Stimulated activated memory B cell treated with anti-CD40 and anti-IgM and Interleukin-4, amounts not matched to agents 10 μg/mL and 1 μg/mL and 100 μg/mL, for 72 hours (primary cell): ENCODE data around the gene TBCK.

Experiments used
- ATAC-seq: fragments of 150-1000 bp; cut with Tn5 transposase; 2 replicates; pipeline ENCODE4 v1.10.0; 2021
- H3K27ac Mint-ChIP-seq: one replicate; pipeline ENCODE4 v1.8.0; 2022; ENCODE audit warnings: mild to moderate bottlenecking, mixed read lengths
- H3K27me3 Mint-ChIP-seq: one replicate; pipeline ENCODE4 v1.8.0; 2022; ENCODE audit warnings: mixed read lengths
- H3K36me3 Mint-ChIP-seq: one replicate; pipeline ENCODE4 v1.8.0; 2022; ENCODE audit warnings: mixed read lengths
- H3K4me1 Mint-ChIP-seq: one replicate; pipeline ENCODE4 v1.8.0; 2022; ENCODE audit warnings: mixed read lengths
- H3K4me3 Mint-ChIP-seq: one replicate; pipeline ENCODE4 v1.8.0; 2022; ENCODE audit warnings: mild to moderate bottlenecking, moderate library complexity, mixed read lengths
- H3K9me3 Mint-ChIP-seq: one replicate; pipeline ENCODE4 v1.8.0; 2022; ENCODE audit warnings: mixed read lengths

The TBCK gene

DNA sequence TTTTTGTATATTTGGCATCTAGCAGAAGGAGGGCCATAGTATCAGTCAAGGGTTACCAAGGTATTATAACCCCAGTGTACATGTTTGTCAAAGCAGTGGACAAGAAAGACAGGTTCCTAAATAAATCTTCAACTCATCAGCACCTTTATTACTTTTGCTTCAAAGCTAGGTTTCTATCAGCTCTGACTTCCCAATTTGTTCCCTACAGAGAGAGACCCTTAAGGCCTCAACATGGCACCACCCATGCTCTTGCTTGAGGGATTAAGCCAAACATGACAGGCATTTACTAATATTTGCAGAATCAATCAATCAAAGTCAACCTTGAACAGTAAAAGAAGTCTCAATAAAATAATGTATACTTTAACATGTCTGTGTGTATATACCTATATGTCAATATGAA, 9.4 kb downstream of the TBCK start:
- Mint-ChIP-seq H3K27ac (no peak overlapping the region), H3K4me3 (no peak overlapping the region), H3K4me1 (peaks cover 27% of the 10 kb centered on the region), H3K27me3 (no peaks in the 10 kb centered on the region), H3K9me3 (no peaks in the 10 kb centered on the region), H3K36me3 (peaks cover 47% of the 10 kb centered on the region)
- no peak for ATAC-seq

DNA sequence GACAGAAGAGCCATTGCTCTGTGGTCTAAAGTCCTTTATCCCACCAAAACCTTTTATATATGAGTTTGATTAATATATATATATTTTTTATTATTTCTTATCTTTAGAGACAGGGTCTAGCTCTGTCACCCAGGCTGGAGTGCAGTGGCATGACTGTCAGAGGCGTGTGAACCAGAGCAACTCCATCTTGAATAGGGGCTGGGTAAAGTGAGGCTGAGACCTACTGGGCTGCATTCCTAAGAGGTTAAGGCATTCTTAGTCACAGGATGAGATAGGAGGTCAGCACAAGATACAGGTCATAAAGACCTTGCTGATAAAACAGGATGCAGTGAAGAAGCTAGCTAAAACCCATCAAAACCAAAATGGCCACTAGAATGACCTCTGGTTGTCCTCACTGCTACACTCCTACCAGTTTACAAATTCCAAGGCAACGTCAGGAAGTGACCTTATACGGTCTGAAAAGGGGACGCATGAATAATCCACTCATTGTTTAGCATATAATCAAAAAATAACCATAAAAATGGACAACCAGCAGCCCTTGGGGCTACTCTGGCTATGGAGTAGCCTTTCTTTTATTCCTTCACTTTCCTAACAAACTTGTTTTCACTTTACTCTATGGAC, 10.5 kb downstream of the TBCK start:
- Mint-ChIP-seq H3K9me3 (no peaks in the 10 kb centered on the region), H3K4me3 (no peak overlapping the region), H3K27ac (no peak overlapping the region), H3K36me3 (peaks cover 50% of the 10 kb centered on the region), H3K4me1 (peaks cover 25% of the 10 kb centered on the region), H3K27me3 (no peaks in the 10 kb centered on the region)
- no peak for ATAC-seq

DNA sequence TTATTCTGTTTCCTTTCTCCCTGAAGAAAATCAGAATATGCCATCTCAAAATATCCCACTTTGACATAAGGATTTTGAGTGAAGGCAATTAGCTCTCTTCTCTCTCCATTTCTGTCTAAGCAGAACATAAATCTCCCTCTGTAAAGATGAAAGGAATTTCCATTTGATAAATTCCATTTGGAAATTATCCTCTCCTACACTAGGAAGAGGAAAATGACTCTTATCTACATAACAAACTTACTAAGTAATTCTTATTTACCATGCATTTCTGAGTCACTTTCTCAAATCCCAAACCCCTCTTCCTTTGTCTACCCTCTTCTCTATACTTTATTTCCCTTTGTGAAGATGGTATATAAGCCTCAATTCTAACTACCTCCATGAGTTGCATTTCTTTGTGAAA, 11.4 kb downstream of the TBCK start:
- H3K9me3 Mint-ChIP-seq, result no peaks in the 10 kb centered on the region
- no peak for ATAC-seq
- no peak overlapping the region for H3K27ac Mint-ChIP-seq
- no peaks in the 10 kb centered on the region for H3K27me3 Mint-ChIP-seq
- no peak overlapping the region for H3K4me3 Mint-ChIP-seq
- H3K4me1 Mint-ChIP-seq, result peaks cover 19% of the 10 kb centered on the region
- H3K36me3 Mint-ChIP-seq, result peaks cover 58% of the 10 kb centered on the region

DNA sequence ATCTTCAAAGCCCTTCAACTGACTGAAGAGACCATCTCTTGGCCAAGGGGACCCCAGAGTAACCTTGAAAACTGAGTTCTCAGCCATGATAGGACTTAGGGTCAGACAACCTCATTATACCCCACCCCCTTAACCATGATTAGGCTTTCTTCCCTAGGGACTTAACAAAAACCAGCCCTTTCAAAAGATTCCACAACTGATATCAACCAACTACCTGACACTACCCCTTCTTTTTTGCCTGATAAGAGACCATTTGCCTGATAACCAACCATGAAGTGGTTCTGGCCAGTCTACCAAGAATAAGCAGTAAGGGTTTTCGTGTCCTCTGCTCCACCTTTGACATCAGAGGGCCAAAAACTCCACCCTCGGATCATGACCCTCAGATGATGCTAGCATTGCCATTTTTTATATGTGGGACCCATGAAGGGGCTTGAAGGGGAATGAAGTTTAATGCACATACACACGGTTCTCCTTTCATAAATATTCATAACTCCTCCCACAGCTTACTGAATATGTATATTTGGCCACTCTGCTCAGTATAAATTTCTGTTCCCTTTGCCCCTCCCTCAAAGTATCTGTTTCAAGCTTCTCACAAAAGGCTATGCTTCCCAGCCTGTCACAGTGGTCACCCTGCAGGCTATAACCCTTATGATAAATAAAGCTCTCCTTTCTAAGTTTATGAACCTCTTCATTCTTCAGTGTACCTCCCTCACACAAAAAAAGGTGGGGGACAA, 12.3 kb downstream of the TBCK start:
- peaks cover 60% of the 10 kb centered on the region for H3K36me3 Mint-ChIP-seq
- no peak overlapping the region for H3K4me3 Mint-ChIP-seq

DNA sequence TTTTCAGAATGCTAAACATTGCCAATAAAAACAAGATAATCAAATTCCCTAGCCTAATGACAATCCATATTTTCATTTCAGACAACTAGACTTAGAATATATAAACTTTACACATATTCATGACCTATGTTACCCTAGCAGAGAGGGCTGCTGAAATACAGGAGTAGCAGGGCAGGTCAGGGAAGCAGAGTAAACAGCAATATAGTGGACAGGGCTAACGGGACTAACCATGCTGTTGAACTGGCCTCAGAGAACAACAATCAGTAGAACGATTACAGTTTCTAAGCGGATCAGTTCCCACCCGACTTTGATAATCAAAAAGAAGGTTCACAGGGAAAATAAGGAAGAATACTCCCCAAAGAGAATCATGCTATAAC, 14.0 kb downstream of the TBCK start:
- no peak overlapping the region for H3K4me3 Mint-ChIP-seq
- no peak for ATAC-seq
- H3K36me3 Mint-ChIP-seq, result peaks cover 67% of the 10 kb centered on the region
- peaks cover 19% of the 10 kb centered on the region for H3K4me1 Mint-ChIP-seq
- H3K9me3 Mint-ChIP-seq, result no peaks in the 10 kb centered on the region
- H3K27ac Mint-ChIP-seq, result no peak overlapping the region
- no peaks in the 10 kb centered on the region for H3K27me3 Mint-ChIP-seq

More for the DNA sequence above, 12.3 kb downstream of the TBCK start:
- no peak for ATAC-seq
- Mint-ChIP-seq H3K4me1 (peaks cover 19% of the 10 kb centered on the region), H3K9me3 (no peaks in the 10 kb centered on the region), H3K27ac (no peak overlapping the region), H3K27me3 (no peaks in the 10 kb centered on the region)

DNA sequence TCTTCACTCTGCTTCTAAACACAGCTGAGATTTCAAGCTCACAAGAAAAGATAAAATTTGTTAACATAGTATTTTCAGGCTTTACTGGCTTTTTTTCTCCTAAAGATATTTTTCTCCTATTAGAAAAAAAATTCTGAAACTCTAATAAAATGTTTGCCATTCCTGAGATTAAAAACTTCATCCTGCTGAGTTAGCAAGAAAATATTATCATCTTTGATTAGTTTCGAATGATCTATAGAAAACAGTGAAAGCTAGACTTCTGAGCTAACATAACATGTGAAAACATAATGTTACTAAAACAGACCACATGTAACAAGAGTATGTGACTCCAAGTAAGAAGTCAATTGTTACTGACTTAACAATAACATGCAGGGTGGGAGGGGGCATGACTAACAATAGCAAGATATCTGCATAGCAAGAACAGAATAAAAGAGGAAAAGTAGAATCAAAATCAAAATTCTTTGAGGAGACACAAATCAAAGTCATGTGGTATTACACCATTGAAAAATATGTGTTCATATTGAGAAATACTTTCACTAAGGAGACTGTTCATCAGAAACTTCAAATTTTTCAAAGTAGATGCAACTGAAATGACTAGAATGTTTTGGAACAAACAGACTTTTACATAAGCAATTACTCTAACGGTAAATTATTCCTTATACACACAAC, 14.5 kb downstream of the TBCK start:
- Mint-ChIP-seq H3K4me3 (no peak overlapping the region), H3K9me3 (no peaks in the 10 kb centered on the region), H3K36me3 (peaks cover 67% of the 10 kb centered on the region), H3K27me3 (no peaks in the 10 kb centered on the region), H3K4me1 (peaks cover 25% of the 10 kb centered on the region), H3K27ac (no peak overlapping the region)
- ATAC-seq, result no peak

DNA sequence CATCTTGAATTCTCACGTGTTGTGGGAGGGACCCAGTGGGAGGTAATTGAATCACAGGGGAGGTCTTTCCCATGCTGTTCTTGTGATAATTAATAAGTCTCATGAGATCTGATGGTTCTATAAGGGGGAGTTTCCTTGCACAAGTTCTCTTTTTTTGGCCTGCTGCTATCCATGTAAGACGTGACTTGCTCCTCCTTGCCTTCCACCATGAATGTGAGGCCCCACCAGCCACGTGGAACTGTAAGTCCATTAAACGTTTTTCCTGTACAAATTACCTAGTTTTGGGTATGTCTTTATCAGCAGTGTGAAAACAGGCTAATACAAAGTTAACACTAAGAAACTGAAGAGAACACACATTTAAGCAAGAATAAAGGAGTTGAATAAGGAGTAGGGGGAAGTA, 16.0 kb downstream of the TBCK start:
- peaks cover 30% of the 10 kb centered on the region for H3K4me1 Mint-ChIP-seq
- no peaks in the 10 kb centered on the region for H3K27me3 Mint-ChIP-seq
- no peak for ATAC-seq
- no peaks in the 10 kb centered on the region for H3K9me3 Mint-ChIP-seq
- no peak overlapping the region for H3K4me3 Mint-ChIP-seq
- H3K36me3 Mint-ChIP-seq, result peaks cover 73% of the 10 kb centered on the region
- no peak overlapping the region for H3K27ac Mint-ChIP-seq

DNA sequence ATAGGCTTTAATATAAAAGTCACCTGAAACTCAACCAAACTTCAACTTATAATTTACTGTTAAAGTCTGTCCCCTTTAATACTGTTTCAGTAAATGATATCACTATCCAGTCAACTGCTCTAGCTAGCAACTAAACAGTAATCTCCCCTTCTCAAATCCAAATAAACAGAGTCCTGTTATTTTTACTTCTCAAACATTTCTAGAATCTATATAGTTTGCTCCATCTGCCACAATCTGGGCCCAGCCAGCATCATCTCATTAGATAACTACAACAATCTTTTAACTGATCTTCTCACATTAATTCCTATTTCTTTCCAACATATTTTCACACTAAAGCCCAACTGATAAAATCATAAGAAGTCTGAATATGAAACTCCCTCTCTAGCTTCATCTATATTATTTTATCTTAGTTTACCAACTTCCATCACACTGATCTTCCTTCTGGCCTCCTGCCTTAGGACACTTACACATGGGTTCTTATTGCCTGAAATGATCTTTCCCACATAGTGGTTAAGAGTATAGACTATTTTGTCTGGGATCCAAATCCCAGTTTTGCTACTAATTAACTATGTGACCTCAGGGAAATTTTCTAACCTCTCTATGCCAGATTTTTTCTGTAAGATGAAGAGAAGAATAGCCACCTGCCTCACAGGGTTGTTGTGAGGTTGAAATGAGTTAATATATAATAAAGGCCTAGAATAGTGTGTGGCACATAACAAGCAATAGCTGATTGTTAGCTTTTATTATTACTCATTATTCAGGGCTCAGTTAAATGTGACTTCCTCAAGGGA, 18.6 kb downstream of the TBCK start:
- ATAC-seq, result no peak
- Mint-ChIP-seq H3K9me3 (no peaks in the 10 kb centered on the region), H3K27ac (no peak overlapping the region), H3K36me3 (peaks cover 65% of the 10 kb centered on the region), H3K27me3 (no peaks in the 10 kb centered on the region), H3K4me1 (peaks cover 19% of the 10 kb centered on the region), H3K4me3 (no peak overlapping the region)

DNA sequence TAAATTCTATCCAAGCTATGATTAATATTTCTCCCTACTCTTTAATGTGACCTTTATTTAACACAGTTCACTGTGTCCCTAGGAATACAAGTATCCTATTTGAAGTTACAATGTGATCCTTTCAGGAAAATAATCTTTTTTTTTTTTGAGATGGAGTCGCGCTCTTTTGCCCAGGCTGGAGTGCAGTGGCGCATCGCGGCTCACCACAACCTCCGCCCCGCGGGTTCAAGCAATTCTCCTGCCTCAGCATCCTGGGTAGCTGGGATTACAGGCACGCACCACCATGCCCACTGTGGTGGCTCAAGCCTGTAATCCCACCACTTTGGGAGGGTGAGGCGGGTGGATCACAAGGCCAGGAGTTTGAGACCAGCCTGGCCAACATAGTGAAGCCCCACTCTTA, 21.9 kb downstream of the TBCK start:
- H3K4me3 Mint-ChIP-seq, result no peak overlapping the region

DNA sequence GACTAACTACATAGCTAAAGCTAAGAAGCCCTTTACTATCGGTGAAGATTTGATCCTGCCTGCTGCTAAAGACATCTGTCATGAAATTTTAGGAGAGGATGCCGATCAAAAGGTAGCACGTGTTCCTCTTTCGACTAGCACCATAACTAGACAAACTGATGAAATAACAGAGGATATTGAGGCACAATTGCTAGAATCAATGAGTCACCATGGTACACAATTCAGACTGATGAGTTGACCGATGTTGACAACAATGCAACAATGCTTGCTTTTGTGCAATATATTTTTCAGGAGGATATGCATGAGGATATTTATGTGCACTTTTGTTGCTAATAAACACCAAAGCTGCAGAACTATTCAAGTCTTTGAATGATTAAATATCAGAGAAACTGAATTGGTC, 24.3 kb downstream of the TBCK start:
- peaks cover 50% of the 10 kb centered on the region for H3K36me3 Mint-ChIP-seq
- no peak for ATAC-seq
- no peak overlapping the region for H3K27ac Mint-ChIP-seq
- H3K4me3 Mint-ChIP-seq, result no peak overlapping the region
- H3K27me3 Mint-ChIP-seq, result no peaks in the 10 kb centered on the region
- H3K4me1 Mint-ChIP-seq, result peaks cover 8% of the 10 kb centered on the region
- no peaks in the 10 kb centered on the region for H3K9me3 Mint-ChIP-seq

More for the DNA sequence above, 21.9 kb downstream of the TBCK start:
- Mint-ChIP-seq H3K27ac (no peak overlapping the region), H3K4me1 (peaks cover 19% of the 10 kb centered on the region), H3K36me3 (peaks cover 60% of the 10 kb centered on the region), H3K27me3 (no peaks in the 10 kb centered on the region), H3K9me3 (no peaks in the 10 kb centered on the region)
- no peak for ATAC-seq

DNA sequence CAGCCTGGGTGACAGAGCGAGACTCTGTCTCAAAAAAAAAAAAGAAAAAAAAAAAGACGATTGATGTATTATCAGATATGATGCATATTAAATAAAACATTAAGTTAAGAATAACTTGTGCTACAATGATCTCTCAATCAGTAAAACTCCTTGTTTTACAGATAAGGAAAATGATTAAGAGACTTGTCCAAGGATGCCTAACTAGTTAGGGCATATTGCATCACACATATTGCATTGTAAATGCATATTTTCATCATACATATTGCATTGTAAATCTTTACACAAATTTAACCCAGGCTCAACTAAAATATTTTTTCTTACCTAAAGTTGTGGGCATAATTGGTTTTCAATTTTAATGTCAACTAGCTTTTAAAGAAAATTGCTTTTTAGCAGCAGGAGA, 26.3 kb downstream of the TBCK start:
- Mint-ChIP-seq H3K4me3 (no peak overlapping the region), H3K4me1 (no peaks in the 10 kb centered on the region), H3K27me3 (no peaks in the 10 kb centered on the region), H3K36me3 (peaks cover 41% of the 10 kb centered on the region), H3K27ac (no peak overlapping the region), H3K9me3 (no peaks in the 10 kb centered on the region)
- ATAC-seq, result no peak

DNA sequence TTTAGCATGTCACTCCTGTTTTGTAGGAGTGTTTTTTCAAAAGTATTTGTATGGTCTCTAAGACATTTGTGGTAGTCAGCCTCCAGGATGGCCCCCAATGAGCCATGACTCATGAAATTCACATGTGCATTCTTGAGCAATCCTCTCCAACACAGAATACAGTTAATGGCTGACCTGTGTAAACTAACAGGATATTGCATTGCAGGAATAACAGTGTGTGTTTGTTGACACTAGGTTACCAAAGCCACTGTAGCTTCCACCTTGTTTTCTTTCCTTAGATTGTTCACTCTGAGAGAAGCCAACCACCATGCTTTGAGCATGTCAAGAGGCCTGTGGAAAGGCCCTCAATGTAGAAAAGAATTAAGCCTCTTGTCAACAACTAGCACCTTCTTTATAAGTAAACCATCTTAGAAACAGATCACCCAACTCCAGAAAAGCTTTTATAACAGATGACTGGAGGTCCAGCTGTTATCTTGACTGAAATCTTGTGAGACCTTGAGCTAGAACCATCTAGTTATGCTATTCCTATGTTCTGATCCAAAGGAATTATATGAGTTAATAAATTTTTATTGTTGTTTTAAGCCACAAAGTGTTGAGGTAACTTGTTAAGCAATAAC, 28.5 kb downstream of the TBCK start:
- Mint-ChIP-seq H3K4me1 (peaks cover 7% of the 10 kb centered on the region), H3K4me3 (no peak overlapping the region), H3K27ac (no peak overlapping the region), H3K36me3 (peaks cover 42% of the 10 kb centered on the region), H3K27me3 (no peaks in the 10 kb centered on the region), H3K9me3 (no peaks in the 10 kb centered on the region)
- no peak for ATAC-seq

DNA sequence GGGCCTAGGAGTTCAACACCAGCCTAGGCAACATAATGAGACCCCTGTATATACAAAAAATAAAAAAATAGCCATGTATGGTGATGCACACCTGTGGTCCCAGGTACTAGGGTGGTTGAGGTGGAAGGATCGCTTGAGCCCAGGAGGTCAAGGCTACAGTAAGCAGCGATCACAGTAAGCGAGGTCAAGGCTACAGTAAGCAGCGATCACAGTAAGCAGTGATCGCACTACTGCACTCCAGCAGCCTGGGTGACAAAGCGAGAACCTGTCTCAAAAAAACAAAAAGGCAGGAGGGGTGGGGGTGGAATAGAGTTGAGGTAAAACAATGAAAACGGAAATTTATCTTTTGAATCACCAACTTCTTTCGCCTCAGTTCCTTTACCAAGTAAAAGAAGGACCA, 29.4 kb downstream of the TBCK start:
- H3K36me3 Mint-ChIP-seq, result peaks cover 49% of the 10 kb centered on the region
- H3K4me3 Mint-ChIP-seq, result no peak overlapping the region
- peaks cover 7% of the 10 kb centered on the region for H3K4me1 Mint-ChIP-seq
- no peak overlapping the region for H3K27ac Mint-ChIP-seq
- no peak for ATAC-seq
- no peaks in the 10 kb centered on the region for H3K27me3 Mint-ChIP-seq
- H3K9me3 Mint-ChIP-seq, result no peaks in the 10 kb centered on the region

DNA sequence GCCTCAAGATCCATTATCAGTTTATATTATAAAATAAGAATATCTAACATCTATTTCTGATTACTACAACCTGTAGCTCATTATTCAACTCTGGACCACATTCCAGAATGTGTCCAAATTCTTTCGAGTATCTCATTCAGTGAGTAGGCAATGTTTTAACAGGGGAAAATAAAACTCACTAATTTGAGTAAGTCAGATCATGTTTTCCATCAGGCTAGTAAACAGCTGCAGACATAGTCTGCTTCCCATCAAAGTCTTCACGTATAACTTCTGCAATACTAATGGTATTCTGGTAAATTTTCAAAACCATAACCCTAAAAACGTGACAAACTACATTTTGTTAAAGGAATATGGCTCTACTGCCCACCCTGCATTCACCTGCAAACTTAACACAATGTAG, 31.8 kb downstream of the TBCK start:
- no peak for ATAC-seq
- no peak overlapping the region for H3K4me3 Mint-ChIP-seq
- H3K4me1 Mint-ChIP-seq, result peaks cover 7% of the 10 kb centered on the region
- H3K36me3 Mint-ChIP-seq, result peaks cover 40% of the 10 kb centered on the region
- no peaks in the 10 kb centered on the region for H3K27me3 Mint-ChIP-seq
- H3K9me3 Mint-ChIP-seq, result no peaks in the 10 kb centered on the region
- H3K27ac Mint-ChIP-seq, result no peak overlapping the region

DNA sequence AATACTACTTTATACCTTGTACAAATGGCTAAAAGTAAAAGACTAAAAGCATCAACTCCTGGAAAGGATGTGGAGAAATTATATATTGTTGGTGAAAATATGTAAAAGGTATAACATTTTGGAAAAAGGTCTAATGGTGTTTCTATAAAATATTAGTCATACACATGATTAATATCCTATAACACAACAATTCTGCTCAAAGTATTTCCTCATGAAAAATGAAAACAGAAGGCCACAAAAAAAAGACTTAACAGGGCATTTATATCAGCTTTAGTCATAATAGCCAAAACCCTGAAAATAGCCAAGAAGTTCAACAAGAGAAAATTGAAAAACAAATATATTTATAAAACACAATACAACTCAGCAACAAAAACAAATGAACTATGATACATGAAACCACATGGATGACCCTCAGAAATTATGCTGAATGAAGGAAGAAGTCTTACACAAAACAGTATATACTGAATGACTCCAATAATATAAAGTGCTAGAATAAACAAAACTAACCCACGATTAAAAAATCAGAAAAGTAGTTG, 38.8 kb downstream of the TBCK start:
- ATAC-seq, result no peak
- Mint-ChIP-seq H3K9me3 (no peaks in the 10 kb centered on the region), H3K4me1 (peaks cover 7% of the 10 kb centered on the region), H3K36me3 (peaks cover 27% of the 10 kb centered on the region), H3K27me3 (no peaks in the 10 kb centered on the region), H3K27ac (no peak overlapping the region), H3K4me3 (no peak overlapping the region)
